22Rv1 (cell line): Measurements from ENCODE around the gene ARTN.

Experiments
- CTCF ChIP-seq: fragments of 450-650 bp; IDR thresholded peaks from 2 replicates; pipeline ENCODE4 v1.5.1; 2017; ENCODE audit warnings: mild to moderate bottlenecking
- ZFX ChIP-seq: fragments of 450-650 bp; IDR thresholded peaks from 2 replicates; pipeline ENCODE4 v1.6.1; 2017; ENCODE audit warnings: antibody characterized with exemption, borderline replicate concordance

- TF ChIP-seq CTCF (no peak), ZFX (no peak)
Measured at GRCh38 chr1:43932786-43933385, 715 bp upstream of the ARTN start.
